K562 (cell line): Measurements from ENCODE around the gene GGPS1. TPM values are rescaled to one million over a fixed set of nuclear protein-coding genes. Genes with fewer than 3 reads are reported as not detected.

Experiments
- ARNT ChIP-seq, 2 experiments: fragments of 450-650 bp; IDR thresholded peaks; 2 replicates each; pipeline ENCODE4 v1.6.1; 2016; ENCODE audit warnings: mild to moderate bottlenecking in 1 of 2
- BACH1 ChIP-seq: fragments of 200-800 bp; sonication (Bioruptor generic); IDR thresholded peaks from 2 replicates; pipeline ENCODE4 v1.6.1; 2016; ENCODE audit warnings: missing genetic modification characterization, missing compliant biosample characterization
- BRD9 ChIP-seq: fragments of 450-650 bp; IDR thresholded peaks from 2 replicates; pipeline ENCODE4 v1.6.1; 2018; ENCODE audit warnings: low read depth; ENCODE audit not compliant: partially characterized antibody
- CBX3 ChIP-seq, 2 experiments: IDR thresholded peaks; 1 replicate in 1 of 2; 2 replicates in 1 of 2; pipeline ENCODE4 v1.6.1; 2012; ENCODE audit warnings: inconsistent platforms in 2 of 2, low read length in 2 of 2, borderline replicate concordance in 1 of 2, control low read depth in 1 of 2
- CTBP1 ChIP-seq: fragments of 450-650 bp; IDR thresholded peaks from 2 replicates; pipeline ENCODE4 v1.6.1; 2016; ENCODE audit warnings: borderline replicate concordance
- EWSR1 ChIP-seq: fragments of 450-650 bp; IDR thresholded peaks from 2 replicates; pipeline ENCODE4 v1.6.1; 2018; ENCODE audit warnings: borderline replicate concordance, mild to moderate bottlenecking, low read depth, moderate library complexity; ENCODE audit not compliant: partially characterized antibody
- KLF10 ChIP-seq: fragments of 250-450 bp; sonication (Bioruptor Pico); IDR thresholded peaks from 2 replicates; pipeline ENCODE4 v1.6.1; 2021; ENCODE audit warnings: matching md5 sums
- KLF13 ChIP-seq: fragments of 450-650 bp; IDR thresholded peaks from 2 replicates; pipeline ENCODE4 v1.6.1; 2016; ENCODE audit warnings: missing genetic modification characterization, low read depth, mild to moderate bottlenecking, missing compliant biosample characterization, moderate library complexity, borderline replicate concordance
- NCOA4 ChIP-seq: fragments of 450-650 bp; IDR thresholded peaks from 2 replicates; pipeline ENCODE4 v1.6.1; 2018; ENCODE audit warnings: mild to moderate bottlenecking; ENCODE audit not compliant: partially characterized antibody
- PHB ChIP-seq: fragments of 250-450 bp; sonication (Bioruptor Pico); IDR thresholded peaks from 2 replicates; pipeline ENCODE4 v1.5.0; 2021
- POLR2G ChIP-seq: fragments of 200-400 bp; formaldehyde crosslinking; IDR thresholded peaks from 2 replicates; pipeline ENCODE4 v1.6.1; 2017; ENCODE audit warnings: low read depth, mild to moderate bottlenecking, antibody characterized with exemption, low read length, moderate library complexity
- SIX5 ChIP-seq, 2 experiments: IDR thresholded peaks; 2 replicates each; pipeline ENCODE4 v1.6.1; 2011; ENCODE audit warnings: low read length in 2 of 2, borderline replicate concordance in 1 of 2, low read depth in 1 of 2, mild to moderate bottlenecking in 1 of 2, moderate library complexity in 1 of 2; ENCODE audit not compliant: insufficient read depth in 1 of 2
- SMAD4 ChIP-seq: fragments of 250-450 bp; sonication (Bioruptor Pico); conservative IDR thresholded peaks from 2 replicates; pipeline ENCODE4 v1.8.0; 2021; ENCODE audit warnings: inconsistent platforms, mild to moderate bottlenecking, moderate library complexity
- TCF7 ChIP-seq: sonication (generic); IDR thresholded peaks from 2 replicates; pipeline ENCODE4 v1.6.1; 2016; ENCODE audit warnings: antibody characterized with exemption, borderline replicate concordance
- TEAD4 ChIP-seq, 2 experiments: sonication (generic) in 1 of 2; formaldehyde crosslinking in 1 of 2; IDR thresholded peaks; 2 replicates each; pipeline versions ENCODE4 v1.6.1 to v1.8.0; 2012 to 2022; ENCODE audit warnings: borderline replicate concordance in 1 of 2, inconsistent platforms in 1 of 2, low read length in 1 of 2, mild to moderate bottlenecking in 1 of 2, missing genetic modification reagents in 1 of 2
- YY1 ChIP-seq, 3 experiments: IDR thresholded peaks; 2 replicates each; pipeline ENCODE4 v1.6.1; 2011; ENCODE audit warnings: low read length in 2 of 3, mild to moderate bottlenecking in 2 of 3, moderate library complexity in 2 of 3, borderline replicate concordance in 1 of 3, control low read depth in 1 of 3, low read depth in 1 of 3; ENCODE audit not compliant: insufficient read depth in 3 of 3, insufficient replicate concordance in 2 of 3, control insufficient read depth in 1 of 3, insufficient read length in 1 of 3; ENCODE audit errors: extremely low read depth in 1 of 3
- ZEB2 ChIP-seq: fragments of 450-650 bp; IDR thresholded peaks from 2 replicates; pipeline ENCODE4 v1.6.1; 2016
- ZNF197 ChIP-seq: fragments of 200-800 bp; sonication (Bioruptor generic); IDR thresholded peaks from 2 replicates; pipeline ENCODE4 v1.6.1; 2016; ENCODE audit warnings: low read depth, missing genetic modification characterization, missing compliant biosample characterization
- ZNF583 ChIP-seq: fragments of 250-450 bp; sonication (Bioruptor Pico); IDR thresholded peaks from 2 replicates; pipeline ENCODE4 v1.4.0; 2020
- ZNF75A ChIP-seq: fragments of 450-650 bp; formaldehyde crosslinking; IDR thresholded peaks from 2 replicates; pipeline ENCODE4 v1.4.0; 2020; ENCODE audit warnings: mild to moderate bottlenecking
- ZSCAN32 ChIP-seq: fragments of 450-650 bp; formaldehyde crosslinking; IDR thresholded peaks from 2 replicates; pipeline ENCODE4 v1.4.0; 2020; ENCODE audit warnings: mild to moderate bottlenecking, moderate library complexity
- polyA plus RNA-seq, 8 experiments: library from polyadenylated mRNA; depleted of rRNA in 4 of 8; stranded (reverse) in 5 of 8; unstranded in 3 of 8; fragments of >200 nt; fragmentation: Nextera tagmentation in 2 of 8; fragmentation: Illumina TruSeq in 1 of 8; extraction: Ambion mirVana in 2 of 8; extraction: Trizol in 1 of 8; gene quantifications; 2 replicates each; pipeline versions ENCODE4 v1.2.1 to v1.2.3, GENCODE V29; 2011 to 2014; ENCODE audit warnings: inconsistent platforms in 1 of 8, missing spikeins in 1 of 8
- total RNA-seq, 7 experiments: library from RNA; depleted of rRNA in 6 of 7; stranded (reverse); fragments of >200 nt in 6 of 7; fragmentation: Illumina TruSeq in 2 of 7; extraction: Trizol in 2 of 7; gene quantifications; 2 replicates each; pipeline versions ENCODE4 v1.2.1 to v1.2.3, GENCODE V29; 2011 to 2021; ENCODE audit warnings: low replicate concordance in 1 of 7
- TF ChIP-seq, protein P1 (sequence below): IDR thresholded peaks from 2 replicates; pipeline ENCODE4 v1.6.1; 2012; ENCODE audit warnings: low read depth, low read length, improper control_type of control experiment, borderline replicate concordance
- TF ChIP-seq, protein P2 (sequence below), 2 experiments: fragments of 450-650 bp; IDR thresholded peaks; 2 replicates each; pipeline ENCODE4 v1.6.1; 2016

The GGPS1 gene
- total and polyA plus RNA-seq, 9 of the 15 experiments (the other 6 are each of a cell fraction or from before 2014, with no cell fraction given): 18.8 to 104 (median 56.3) TPM

DNA sequence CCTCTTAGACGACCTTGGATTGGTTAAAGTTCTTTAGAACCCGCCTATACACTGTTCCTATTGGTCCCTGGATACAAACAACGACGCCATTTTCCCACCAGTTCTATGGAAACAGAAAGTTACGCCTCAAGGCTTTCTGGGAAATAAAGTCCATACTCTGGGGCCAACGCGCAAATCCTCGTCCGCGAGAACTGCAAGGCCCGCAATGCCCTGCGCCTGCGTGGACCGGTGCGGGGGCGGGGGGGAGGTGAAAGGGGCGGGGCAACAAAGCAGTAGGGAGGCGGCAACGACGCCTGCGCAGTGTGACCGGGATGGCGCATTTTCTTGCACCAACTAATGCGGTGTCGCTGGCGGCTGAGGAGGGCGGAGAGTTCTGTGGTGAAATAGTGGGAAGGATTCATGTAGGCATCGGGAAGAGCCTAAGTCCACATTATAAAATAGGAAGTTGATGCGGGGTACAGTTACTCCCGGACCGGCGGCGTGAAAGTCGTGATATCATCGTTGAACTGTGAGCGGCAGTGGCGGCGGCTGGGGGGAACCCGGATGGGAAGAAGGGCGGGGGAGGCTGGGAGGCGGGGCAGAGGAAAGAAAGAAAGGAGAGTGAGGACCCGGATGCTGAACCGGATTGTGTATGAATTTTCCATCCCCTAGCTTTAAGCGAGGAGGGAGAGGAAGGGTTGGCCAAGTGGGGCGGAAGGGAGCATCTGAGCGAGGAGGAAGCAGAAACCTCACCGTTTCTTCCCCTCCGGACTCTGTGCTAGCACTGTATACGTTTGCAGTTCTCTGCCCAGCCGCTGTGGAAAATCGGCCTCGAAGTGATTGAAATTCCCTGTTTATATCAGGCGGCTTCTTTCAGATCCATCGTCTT, at the start of gene GGPS1 (continued):
- TF ChIP-seq SMAD4: no peak
- peak; percentile 73; the same call in 1 of the 2 replicates for TF ChIP-seq ZEB2
- peak; percentile 69; the same call in 1 of the 2 replicates for TF ChIP-seq KLF13 (tag)
- no peak for TF ChIP-seq KLF10
- TF ChIP-seq BACH1 (tag): no peak
- TF ChIP-seq NCOA4: no peak
- TF ChIP-seq EWSR1: no peak
- TF ChIP-seq, protein P1, sequence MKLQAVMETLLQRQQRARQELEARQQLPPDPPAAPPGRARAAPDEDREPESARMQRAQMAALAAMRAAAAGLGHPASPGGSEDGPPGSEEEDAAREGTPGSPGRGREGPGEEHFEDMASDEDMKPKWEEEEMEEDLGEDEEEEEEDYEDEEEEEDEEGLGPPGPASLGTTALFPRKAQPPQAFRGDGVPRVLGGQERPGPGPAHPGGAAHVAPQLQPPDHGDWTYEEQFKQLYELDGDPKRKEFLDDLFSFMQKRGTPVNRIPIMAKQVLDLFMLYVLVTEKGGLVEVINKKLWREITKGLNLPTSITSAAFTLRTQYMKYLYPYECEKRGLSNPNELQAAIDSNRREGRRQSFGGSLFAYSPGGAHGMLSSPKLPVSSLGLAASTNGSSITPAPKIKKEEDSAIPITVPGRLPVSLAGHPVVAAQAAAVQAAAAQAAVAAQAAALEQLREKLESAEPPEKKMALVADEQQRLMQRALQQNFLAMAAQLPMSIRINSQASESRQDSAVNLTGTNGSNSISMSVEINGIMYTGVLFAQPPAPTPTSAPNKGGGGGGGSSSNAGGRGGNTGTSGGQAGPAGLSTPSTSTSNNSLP: no peak
- 0 out of 4 replicates have a peak, but pooled peaks have one; percentile 20 to 65 for TF ChIP-seq ARNT (IDR thresholded peaks at IDR 0.05)
- TF ChIP-seq POLR2G: peak; percentile 79
- peak; percentile 67; the same call in 1 of the 2 replicates for TF ChIP-seq CTBP1
- no peak for TF ChIP-seq ZNF75A
- no peak; the same call in none of the 2 replicates for TF ChIP-seq TCF7
- TF ChIP-seq, protein P2, sequence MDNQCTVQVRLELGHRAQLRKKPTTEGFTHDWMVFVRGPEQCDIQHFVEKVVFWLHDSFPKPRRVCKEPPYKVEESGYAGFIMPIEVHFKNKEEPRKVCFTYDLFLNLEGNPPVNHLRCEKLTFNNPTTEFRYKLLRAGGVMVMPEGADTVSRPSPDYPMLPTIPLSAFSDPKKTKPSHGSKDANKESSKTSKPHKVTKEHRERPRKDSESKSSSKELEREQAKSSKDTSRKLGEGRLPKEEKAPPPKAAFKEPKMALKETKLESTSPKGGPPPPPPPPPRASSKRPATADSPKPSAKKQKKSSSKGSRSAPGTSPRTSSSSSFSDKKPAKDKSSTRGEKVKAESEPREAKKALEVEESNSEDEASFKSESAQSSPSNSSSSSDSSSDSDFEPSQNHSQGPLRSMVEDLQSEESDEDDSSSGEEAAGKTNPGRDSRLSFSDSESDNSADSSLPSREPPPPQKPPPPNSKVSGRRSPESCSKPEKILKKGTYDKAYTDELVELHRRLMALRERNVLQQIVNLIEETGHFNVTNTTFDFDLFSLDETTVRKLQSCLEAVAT (IDR thresholded peaks at IDR 0.05): peak in 1 of 2 experiments; percentile 39; a peak in 2 of 4 replicates
- TF ChIP-seq TEAD4 (IDR thresholded peaks at IDR 0.05; ENCODE audit: low read length): no peak
- no peak for TF ChIP-seq TEAD4 (CRISPR knock-in tag; IDR thresholded peaks at IDR 0.05; ENCODE audit: borderline replicate concordance)
- 0 out of 2 replicates have a peak, but pooled peaks have one; percentile 14 for TF ChIP-seq ZNF583 (CRISPR knock-in tag)
- peak; percentile 81; the same call in 1 of the 2 replicates for TF ChIP-seq ZNF197 (CRISPR knock-in tag)
- TF ChIP-seq PHB: no peak
- TF ChIP-seq BRD9: peak; percentile 55
- 0 out of 2 replicates have a peak, but pooled peaks have one; percentile 42 for TF ChIP-seq ZSCAN32 (CRISPR knock-in tag)
- TF ChIP-seq SIX5 (IDR thresholded peaks at IDR 0.05; ENCODE audit: borderline replicate concordance in 1 of 2, insufficient read depth in 1 of 2, low read depth in 1 of 2, low read length in 2 of 2): peak; percentile 79 to 80
- peak in 1 of 2 experiments; percentile 89; a peak in 1 of 3 replicates for TF ChIP-seq CBX3 (IDR thresholded peaks at IDR 0.05; ENCODE audit: borderline replicate concordance in 1 of 2, low read length in 2 of 2)
- TF ChIP-seq YY1 (IDR thresholded peaks at IDR 0.05; ENCODE audit: borderline replicate concordance in 1 of 3, control insufficient read depth in 1 of 3, extremely low read depth in 1 of 3, insufficient read depth in 3 of 3, insufficient read length in 1 of 3, insufficient replicate concordance in 2 of 3, low read depth in 1 of 3, low read length in 2 of 3): peak; percentile 24 to 89 (median 84)
